ENCODE results near the gene FIGN.

The FIGN gene

GRCh38 chr2:163606878-163607277 is 128.9 kb downstream of the FIGN start:
- DNase-seq, result no peak

DNA sequence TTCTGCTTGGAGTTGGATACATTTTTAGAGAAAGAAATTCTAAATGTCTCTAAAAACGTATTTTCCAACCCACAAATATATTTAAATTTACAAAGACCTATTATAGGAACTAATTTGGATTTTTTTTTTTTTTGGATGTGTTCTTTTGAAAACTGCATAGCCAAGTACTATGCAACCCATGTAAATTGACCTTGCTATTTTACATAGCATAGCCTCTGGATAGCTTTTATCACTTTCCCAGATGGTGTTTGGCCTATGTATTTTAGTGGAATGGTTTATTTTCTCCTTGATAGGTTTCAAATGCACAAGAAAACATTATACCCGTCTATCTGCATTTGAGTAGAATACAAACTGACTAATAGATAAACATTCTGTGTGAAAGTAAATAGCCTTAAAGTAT is 130.0 kb downstream of the FIGN start:
- no peak for DNase-seq

DNA sequence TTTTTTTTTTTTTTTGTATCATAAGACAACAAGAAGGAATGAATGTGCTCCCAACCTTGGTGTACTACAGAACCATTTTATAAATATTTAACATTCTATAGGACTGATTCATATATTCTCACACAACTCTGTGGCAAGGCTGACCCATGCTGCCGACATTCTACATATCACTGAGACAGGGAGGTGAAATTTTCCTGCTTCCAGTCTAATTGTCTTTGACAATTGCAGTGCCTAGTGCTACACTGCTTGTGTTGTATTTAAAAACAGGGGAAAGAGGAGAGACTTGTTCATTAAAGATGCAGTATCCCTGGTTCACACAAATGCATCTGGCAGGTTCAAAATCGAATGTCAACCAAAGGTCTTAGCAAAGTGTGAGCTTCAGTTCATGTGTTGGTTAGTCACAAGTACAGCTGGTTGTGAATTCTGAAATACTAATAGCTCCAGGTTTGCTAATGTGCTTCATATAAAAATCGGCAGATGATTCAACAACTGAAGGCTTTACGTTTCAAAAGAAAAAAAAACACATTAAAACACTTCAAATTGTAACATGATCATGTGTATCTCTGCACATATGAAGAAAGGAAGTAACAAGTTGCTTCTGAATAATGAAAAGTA is 130.8 kb downstream of the FIGN start:
- no peak for DNase-seq

- DNase-seq, result no peak
Observed at GRCh38 chr2:163602196-163602595, 133.6 kb downstream of the FIGN start.

DNA sequence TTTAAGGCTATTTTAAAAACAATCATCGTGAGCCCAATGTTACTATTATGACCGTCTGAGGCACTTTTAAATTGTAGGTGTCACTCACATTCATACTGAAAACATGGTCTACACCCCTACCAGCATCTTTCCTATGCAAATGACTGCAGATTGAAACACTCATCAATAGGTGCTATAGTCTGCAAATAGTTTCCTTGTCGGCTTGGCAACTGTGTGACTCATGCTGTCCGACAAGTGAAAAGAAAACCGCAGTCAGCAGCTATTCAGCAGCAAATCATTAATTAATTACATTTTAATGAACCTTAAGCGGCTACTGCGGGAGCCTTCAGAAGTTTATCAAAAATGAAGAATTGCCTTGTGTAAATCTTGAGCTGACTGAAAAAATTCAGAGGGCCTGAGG is 134.4 kb downstream of the FIGN start:
- DNase-seq, result no peak

- DNase-seq, result no peak
Observed at GRCh38 chr2:163600801-163601200, 135.0 kb downstream of the FIGN start.

DNA sequence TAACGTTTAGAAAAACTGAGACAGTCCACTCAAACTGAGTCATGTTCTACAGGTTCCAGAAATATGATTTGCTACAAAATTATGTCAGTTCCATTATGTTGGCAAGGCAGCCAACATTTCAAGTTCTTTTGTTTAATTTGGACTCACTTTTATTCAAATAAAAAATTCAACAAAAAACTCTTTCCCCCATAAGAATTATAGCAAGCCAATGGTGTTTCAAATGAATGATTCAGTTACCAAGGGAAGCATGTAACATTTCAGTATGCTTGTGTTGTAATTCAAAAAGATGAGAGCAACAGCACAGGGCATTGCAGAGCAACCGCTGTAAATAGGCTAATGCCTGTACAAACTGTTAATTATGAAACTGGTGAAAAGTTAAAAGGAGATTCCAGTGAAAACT is 140.8 kb downstream of the FIGN start:
- no peak for DNase-seq

DNA sequence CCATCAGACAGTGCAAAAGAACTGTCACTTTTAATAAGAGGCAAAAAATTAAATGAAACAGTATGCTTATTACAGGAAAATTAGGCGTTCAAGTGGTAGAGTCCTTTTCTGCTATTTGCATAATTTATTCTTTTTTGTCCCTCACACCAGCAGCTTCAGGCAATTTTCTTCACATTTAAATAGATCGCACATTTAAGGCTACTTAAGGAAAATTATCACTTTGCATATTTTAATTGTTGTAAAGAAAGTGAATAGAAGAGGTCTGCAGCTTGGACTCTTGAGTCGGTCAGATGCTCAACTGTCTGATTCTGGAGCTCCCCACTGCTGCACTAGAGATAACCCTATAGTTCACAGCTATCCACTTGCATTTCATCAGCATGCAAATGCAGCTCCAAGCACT is 141.3 kb downstream of the FIGN start:
- DNase-seq, result no peak

DNA sequence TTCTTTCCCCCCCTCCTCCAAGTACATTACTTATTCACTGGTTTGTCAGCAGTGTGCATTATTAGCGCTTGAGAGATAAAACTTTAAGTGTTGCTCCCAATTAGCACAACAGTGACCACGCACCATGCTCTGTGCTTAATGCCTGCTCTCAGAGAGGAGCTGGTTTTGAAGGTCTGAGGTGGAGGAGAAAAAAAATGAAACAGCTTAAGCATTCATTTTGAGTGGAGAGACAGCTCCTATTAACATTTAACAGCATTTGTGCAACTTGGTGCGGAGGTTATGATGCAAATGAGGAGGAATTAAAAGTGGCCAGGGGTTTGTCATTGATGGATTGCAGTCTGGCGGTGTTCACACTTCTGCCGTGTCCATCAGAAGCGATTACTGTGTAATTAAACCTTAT is 141.8 kb downstream of the FIGN start:
- DNase-seq, result no peak

DNA sequence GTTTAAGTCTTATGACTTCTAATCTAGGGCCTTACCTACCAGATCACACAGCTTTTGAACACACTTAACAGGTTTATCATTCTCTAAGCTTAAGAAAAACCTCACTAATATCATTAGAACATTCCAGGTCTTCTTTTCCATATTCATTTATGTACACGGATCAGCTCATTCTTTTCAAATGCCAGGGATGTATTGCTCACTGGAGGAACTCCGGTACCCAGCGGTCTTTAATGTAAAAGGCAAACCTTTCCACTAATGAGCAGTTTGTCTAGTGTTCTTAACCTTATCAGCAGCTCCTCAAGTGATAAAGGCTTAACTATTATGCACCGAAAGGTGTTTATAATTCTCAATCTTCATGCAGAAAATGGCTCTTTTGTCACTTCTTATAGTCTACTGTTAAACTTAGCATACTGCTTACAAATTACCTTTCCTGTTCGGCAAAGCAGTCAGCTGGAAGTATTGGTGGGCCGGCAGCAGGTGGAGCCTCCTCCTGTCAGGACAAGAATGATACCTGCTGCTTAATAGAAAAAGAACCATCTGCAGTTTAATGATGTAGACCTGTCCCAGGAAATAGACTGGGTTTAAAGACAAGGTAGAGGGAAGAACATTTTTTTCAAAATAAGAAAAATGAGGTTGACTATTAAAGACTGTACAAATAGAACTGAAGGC is 142.7 kb downstream of the FIGN start:
- DNase-seq, result no peak

DNA sequence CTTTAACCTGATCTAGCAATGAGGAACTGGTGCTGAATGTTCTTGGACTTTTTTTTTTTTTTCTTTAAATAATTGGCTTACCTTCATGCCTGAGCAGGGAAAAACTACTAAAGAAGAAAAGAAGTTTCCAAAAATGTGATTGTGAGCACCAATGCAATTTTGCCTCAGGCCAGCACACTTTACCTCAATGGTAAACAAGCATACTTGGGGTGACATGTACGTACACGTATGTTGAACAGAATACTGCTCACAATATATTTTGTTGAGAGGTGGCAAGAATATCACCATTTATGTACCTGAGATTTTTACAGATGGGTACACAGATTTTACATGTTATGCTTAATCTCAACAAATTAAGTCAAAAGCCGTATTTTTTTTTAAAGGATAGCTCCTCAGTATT is 144.3 kb downstream of the FIGN start:
- DNase-seq, result no peak

GRCh38 chr2:163580757-163581156 is 155.1 kb downstream of the FIGN start:
- DNase-seq, result no peak

- no peak for DNase-seq
Observed at GRCh38 chr2:163574309-163574708, 161.5 kb downstream of the FIGN start.

GRCh38 chr2:163573652-163574051 is 162.2 kb downstream of the FIGN start:
- DNase-seq, result no peak

- DNase-seq, result no peak
Observed at GRCh38 chr2:163572850-163573249, 163.0 kb downstream of the FIGN start.

- no peak for DNase-seq
Observed at GRCh38 chr2:163571423-163572102, 164.2 kb downstream of the FIGN start.

GRCh38 chr2:163570391-163570790 is 165.4 kb downstream of the FIGN start:
- no peak for DNase-seq

DNA sequence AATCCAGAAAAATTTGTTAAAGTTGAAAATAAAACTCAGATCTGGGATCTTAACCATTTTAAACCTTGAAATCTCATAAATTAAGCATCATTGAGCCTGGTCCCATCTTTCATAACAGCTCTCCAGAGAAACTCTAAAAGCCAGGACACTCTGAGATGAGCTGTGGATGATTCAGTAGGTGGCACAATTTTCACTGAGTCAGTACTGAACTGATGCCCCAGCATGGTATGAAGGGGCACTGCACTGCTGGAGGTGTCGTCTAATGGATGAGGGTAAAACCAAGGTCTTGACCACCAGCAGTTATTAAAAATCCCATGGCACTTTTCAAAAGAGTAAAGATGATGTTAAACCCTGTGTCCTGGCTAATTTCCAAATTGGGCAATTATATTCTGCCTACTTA is 170.6 kb downstream of the FIGN start:
- no peak for DNase-seq

DNA sequence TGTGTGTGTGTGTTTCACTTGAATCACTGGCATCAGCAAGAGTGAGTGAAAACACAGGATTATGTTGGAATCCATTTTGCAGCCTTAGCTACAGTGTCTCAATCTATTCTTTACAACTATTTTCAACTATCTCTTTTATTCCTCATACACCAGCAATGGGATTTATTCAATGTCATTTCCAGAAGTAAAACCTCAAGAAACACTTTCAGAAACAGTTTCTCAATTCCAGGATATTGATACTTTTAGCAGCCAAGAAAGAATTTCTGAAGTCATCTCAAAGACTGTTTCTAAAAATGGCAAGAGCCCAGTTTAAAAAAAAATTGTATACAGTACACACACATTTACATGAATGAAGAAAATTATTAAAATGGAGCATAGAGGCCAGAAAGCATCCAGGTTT is 171.6 kb downstream of the FIGN start:
- DNase-seq, result no peak

- DNase-seq, result no peak
Observed at GRCh38 chr2:163563336-163563735, 172.5 kb downstream of the FIGN start.

DNA sequence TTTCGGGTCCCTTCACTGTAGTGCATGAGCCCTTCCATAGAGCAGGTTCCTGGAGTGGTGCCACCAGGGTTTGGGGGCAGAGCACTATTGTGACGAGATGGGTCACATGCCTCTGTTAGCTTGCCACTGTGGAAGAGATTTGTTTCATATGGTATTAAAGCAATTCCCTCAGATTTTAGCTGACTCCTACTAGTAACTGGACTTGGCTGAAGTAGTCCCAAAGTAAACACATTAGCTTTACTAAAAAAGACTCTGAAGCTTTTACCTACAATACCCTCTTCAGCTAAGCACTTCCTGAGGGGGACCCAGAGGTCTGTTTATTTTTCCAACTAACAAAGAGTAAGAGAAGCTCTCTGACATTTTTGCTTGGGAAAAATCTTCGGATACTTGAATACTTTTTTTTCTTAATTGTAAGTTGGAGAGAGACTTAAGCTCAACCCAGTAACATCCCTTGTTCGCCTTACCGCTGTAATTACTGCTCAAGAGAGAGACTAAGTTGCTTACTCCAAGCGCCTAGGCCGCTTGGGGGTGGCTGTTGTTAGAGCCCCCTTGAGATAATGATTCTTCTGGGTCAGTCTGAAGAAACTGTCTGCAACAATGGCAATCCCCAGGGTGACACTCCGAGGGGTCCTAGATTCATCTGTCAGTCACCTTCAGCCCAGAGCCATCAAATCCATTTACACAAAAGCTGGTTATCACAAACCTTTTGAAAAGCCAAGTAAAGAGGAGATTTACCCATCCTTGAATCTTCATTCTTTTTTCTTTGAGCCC is 177.4 kb downstream of the FIGN start:
- no peak for DNase-seq

GRCh38 chr2:163556511-163556910 is 179.3 kb downstream of the FIGN start:
- no peak for DNase-seq

- no peak for DNase-seq
Observed at GRCh38 chr2:163554864-163555263, 180.9 kb downstream of the FIGN start.

GRCh38 chr2:163553601-163554000 is 182.2 kb downstream of the FIGN start:
- no peak for DNase-seq

Data from DMS 273 treated with DMSO at 0.1 percent for 48 hours (cell line).